Neural crest cell (in vitro differentiated cells): ENCODE measurements around the gene RYR2. TPM values are rescaled to one million over a fixed set of nuclear protein-coding genes. Genes with fewer than 3 reads are reported as not detected.

ENCODE experiments used
- DNase-seq: peaks from one replicate; pipeline ENCODE4 v3.0.0; 2021; ENCODE audit warnings: low read depth, mixed read lengths, low spot score
- H3K27ac Mint-ChIP-seq: one replicate; pipeline ENCODE4 v1.8.0; 2021; ENCODE audit warnings: mild to moderate bottlenecking, mixed read lengths; ENCODE audit not compliant: unreplicated experiment
- H3K27me3 Mint-ChIP-seq: 2 replicates; pipeline ENCODE4 v1.8.0; 2021; ENCODE audit warnings: low read depth, mild to moderate bottlenecking, mixed read lengths
- H3K36me3 Mint-ChIP-seq: 2 replicates; pipeline ENCODE4 v1.8.0; 2021; ENCODE audit warnings: low read depth, mild to moderate bottlenecking, mixed read lengths
- H3K4me1 Mint-ChIP-seq: 2 replicates; pipeline ENCODE4 v1.8.0; 2021; ENCODE audit warnings: mixed read lengths
- H3K4me3 Mint-ChIP-seq: one replicate; pipeline ENCODE4 v1.8.0; 2021; ENCODE audit warnings: mild to moderate bottlenecking, mixed read lengths
- H3K9me3 Mint-ChIP-seq: 2 replicates; pipeline ENCODE4 v1.8.0; 2021; ENCODE audit warnings: mixed read lengths
- total RNA-seq: library from RNA; stranded (reverse); gene quantifications from 2 replicates; pipeline ENCODE4 v1.2.1, GENCODE V29; 2021
- TF ChIP-seq, protein P1 (sequence below): fragments of 200-600 bp; sonication (generic); conservative IDR thresholded peaks from 2 replicates; pipeline ENCODE4 v1.5.0; 2021; ENCODE audit warnings: antibody characterized with exemption, mild to moderate bottlenecking

Gene RYR2
- total RNA-seq, 1 donor from 2014 or later = 0.07 TPM

DNA sequence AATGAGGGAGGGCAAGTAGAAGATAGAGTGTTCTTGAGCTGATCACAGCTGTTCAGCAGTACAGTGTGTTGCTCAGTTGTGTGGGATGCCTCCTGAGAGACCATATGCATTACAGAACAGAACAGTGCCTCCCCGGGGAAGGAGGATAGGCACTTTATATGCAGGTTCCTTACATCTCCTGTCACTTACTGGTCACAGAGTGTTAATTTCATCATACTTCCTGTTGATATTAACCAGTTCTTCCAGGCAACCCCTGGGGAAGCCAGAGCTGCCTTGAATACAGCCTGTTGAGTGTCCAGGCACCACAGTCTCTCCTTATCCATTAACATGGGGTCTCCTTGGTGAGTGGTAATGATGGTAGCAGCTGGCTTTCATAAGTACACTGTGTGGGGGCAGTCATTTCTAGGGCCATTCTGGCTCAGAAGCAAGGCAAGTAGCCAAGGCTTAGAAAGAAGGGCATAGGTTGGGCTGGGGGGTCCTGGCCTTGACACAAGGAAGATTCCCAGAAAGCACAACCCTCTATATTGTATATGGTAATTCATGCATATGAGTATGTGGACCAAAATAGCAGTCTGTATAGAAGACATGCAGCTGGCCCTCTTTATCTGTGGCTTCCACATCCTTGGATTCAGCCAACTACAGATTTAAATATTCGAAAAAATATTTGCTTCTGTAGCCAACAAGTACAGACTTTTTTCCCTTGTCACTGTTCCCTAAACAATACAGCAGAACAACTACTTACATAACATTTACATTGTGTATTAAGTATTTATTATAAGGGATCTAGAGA, 706.4 kb downstream of the RYR2 start:
- TF ChIP-seq, protein P1, sequence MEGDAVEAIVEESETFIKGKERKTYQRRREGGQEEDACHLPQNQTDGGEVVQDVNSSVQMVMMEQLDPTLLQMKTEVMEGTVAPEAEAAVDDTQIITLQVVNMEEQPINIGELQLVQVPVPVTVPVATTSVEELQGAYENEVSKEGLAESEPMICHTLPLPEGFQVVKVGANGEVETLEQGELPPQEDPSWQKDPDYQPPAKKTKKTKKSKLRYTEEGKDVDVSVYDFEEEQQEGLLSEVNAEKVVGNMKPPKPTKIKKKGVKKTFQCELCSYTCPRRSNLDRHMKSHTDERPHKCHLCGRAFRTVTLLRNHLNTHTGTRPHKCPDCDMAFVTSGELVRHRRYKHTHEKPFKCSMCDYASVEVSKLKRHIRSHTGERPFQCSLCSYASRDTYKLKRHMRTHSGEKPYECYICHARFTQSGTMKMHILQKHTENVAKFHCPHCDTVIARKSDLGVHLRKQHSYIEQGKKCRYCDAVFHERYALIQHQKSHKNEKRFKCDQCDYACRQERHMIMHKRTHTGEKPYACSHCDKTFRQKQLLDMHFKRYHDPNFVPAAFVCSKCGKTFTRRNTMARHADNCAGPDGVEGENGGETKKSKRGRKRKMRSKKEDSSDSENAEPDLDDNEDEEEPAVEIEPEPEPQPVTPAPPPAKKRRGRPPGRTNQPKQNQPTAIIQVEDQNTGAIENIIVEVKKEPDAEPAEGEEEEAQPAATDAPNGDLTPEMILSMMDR = no peak
- Mint-ChIP-seq H3K27me3 (no peaks in the 10 kb centered on the region), H3K9me3 (no peaks in the 10 kb centered on the region), H3K4me3 (no peak overlapping the region), H3K36me3 (no peaks in the 10 kb centered on the region), H3K27ac (no peak overlapping the region), H3K4me1 (no peaks in the 10 kb centered on the region)
- DNase-seq = no peak

DNA sequence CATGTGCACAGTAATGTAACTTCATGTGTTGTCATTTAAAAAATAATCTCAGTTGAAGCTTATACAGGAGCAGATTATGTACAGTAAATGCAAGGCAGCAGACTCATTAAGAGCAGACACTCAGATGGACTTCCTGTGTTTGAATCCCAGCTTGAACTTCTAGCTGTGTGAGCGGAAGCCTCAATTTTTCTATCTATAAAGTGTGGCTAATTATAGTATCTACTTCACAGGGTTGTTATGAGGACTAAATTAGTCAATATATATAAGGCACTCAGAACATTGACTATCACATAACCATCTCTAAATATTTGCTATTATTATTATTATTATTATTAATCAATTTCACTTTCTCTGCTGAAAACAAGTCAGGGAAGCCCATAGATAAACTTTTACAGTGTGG, 707.1 kb downstream of the RYR2 start:
- no peak for DNase-seq
- Mint-ChIP-seq H3K27me3 (no peaks in the 10 kb centered on the region), H3K4me3 (no peak overlapping the region), H3K9me3 (no peaks in the 10 kb centered on the region), H3K4me1 (no peaks in the 10 kb centered on the region), H3K36me3 (no peaks in the 10 kb centered on the region), H3K27ac (no peak overlapping the region)
- TF ChIP-seq, protein P1 = no peak

DNA sequence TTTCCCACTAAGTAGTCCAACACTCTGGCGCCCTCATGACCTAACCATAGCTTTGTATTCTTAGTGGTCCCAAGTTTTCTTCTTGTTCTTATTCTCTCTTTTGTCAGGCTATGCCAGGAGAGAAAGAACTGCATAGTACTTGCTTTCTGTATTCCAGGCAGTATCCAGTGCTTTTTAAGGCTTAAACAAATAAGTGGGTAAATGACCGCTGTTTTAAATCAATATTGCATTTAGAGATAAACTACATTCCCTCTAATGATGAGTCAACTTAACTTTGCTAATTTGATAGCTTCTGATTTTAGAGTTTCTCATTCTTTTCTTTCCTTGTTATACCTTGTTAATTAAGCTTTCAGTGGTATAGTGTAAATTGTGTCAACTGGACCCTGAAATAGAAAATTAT, 709.1 kb downstream of the RYR2 start:
- no peaks in the 10 kb centered on the region for H3K9me3 Mint-ChIP-seq
- no peaks in the 10 kb centered on the region for H3K27me3 Mint-ChIP-seq
- H3K27ac Mint-ChIP-seq = no peak overlapping the region
- H3K4me1 Mint-ChIP-seq = no peaks in the 10 kb centered on the region
- no peak for DNase-seq
- TF ChIP-seq, protein P1 = no peak
- H3K4me3 Mint-ChIP-seq = no peak overlapping the region
- H3K36me3 Mint-ChIP-seq = no peaks in the 10 kb centered on the region

GRCh38 chr1:237754627-237755026, 712.6 kb downstream of the RYR2 start:
- Mint-ChIP-seq H3K9me3 (no peaks in the 10 kb centered on the region), H3K4me1 (no peaks in the 10 kb centered on the region), H3K27ac (no peak overlapping the region), H3K27me3 (no peaks in the 10 kb centered on the region), H3K36me3 (no peaks in the 10 kb centered on the region), H3K4me3 (no peak overlapping the region)
- DNase-seq = no peak
- TF ChIP-seq, protein P1 = no peak

GRCh38 chr1:237756304-237756967, 714.5 kb downstream of the RYR2 start:
- no peaks in the 10 kb centered on the region for H3K27me3 Mint-ChIP-seq
- no peaks in the 10 kb centered on the region for H3K36me3 Mint-ChIP-seq
- TF ChIP-seq, protein P1 = no peak
- no peaks in the 10 kb centered on the region for H3K9me3 Mint-ChIP-seq
- H3K4me3 Mint-ChIP-seq = no peak overlapping the region
- H3K4me1 Mint-ChIP-seq = no peaks in the 10 kb centered on the region
- no peak overlapping the region for H3K27ac Mint-ChIP-seq
- DNase-seq = no peak
